PFSK-1 (cell line): ENCODE measurements around the gene ARR3. TPM values are rescaled to one million over a fixed set of nuclear protein-coding genes. Genes with fewer than 3 reads are reported as not detected.

Source experiments
- FOXP2 ChIP-seq: optimal IDR thresholded peaks from 2 replicates; pipeline ENCODE3; 2011; ENCODE audit warnings: borderline replicate concordance, control low read depth, inconsistent platforms; ENCODE audit not compliant: insufficient read depth; ENCODE audit errors: extremely low read length, extremely low read depth
- POLR2AphosphoS5 ChIP-seq: IDR thresholded peaks from 2 replicates; pipeline ENCODE4 v1.6.1; 2012; ENCODE audit warnings: low read depth, mild to moderate bottlenecking, control low read depth, low read length, moderate library complexity
- SIN3A ChIP-seq: IDR thresholded peaks from 2 replicates; pipeline ENCODE4 v1.6.1; 2012; ENCODE audit warnings: mild to moderate bottlenecking, low read length, moderate library complexity, borderline replicate concordance; ENCODE audit not compliant: insufficient read depth
- TAF1 ChIP-seq: IDR thresholded peaks from 2 replicates; pipeline ENCODE4 v1.6.1; 2012; ENCODE audit warnings: low read length, control low read depth, borderline replicate concordance; ENCODE audit not compliant: insufficient read depth
- polyA plus RNA-seq: library from polyadenylated mRNA; unstranded; fragments of >200 nt; gene quantifications from one replicate; pipeline ENCODE4 v1.2.1, GENCODE V29; 2012; ENCODE audit warnings: low read depth, missing spikeins; ENCODE audit not compliant: insufficient read length
- TF ChIP-seq, protein P1 (sequence below), 2 experiments: IDR thresholded peaks; 2 replicates each; pipeline versions ENCODE4 v1.6.1 to v1.8.0; 2011 to 2012; ENCODE audit warnings: low read depth in 2 of 2, low read length in 2 of 2, control low read depth in 1 of 2, inconsistent platforms in 1 of 2, mild to moderate bottlenecking in 1 of 2, moderate library complexity in 1 of 2; ENCODE audit not compliant: insufficient read depth in 1 of 2

Gene ARR3
- not detected for polyA plus RNA-seq

GRCh38 chrX:70268034-70268433, at the start of gene ARR3:
TSS of gene ARR3 (plus strand) at chrX:70268334. CDS start at chrX:70269386, 1,052 bp downstream.
- TF ChIP-seq, protein P1, sequence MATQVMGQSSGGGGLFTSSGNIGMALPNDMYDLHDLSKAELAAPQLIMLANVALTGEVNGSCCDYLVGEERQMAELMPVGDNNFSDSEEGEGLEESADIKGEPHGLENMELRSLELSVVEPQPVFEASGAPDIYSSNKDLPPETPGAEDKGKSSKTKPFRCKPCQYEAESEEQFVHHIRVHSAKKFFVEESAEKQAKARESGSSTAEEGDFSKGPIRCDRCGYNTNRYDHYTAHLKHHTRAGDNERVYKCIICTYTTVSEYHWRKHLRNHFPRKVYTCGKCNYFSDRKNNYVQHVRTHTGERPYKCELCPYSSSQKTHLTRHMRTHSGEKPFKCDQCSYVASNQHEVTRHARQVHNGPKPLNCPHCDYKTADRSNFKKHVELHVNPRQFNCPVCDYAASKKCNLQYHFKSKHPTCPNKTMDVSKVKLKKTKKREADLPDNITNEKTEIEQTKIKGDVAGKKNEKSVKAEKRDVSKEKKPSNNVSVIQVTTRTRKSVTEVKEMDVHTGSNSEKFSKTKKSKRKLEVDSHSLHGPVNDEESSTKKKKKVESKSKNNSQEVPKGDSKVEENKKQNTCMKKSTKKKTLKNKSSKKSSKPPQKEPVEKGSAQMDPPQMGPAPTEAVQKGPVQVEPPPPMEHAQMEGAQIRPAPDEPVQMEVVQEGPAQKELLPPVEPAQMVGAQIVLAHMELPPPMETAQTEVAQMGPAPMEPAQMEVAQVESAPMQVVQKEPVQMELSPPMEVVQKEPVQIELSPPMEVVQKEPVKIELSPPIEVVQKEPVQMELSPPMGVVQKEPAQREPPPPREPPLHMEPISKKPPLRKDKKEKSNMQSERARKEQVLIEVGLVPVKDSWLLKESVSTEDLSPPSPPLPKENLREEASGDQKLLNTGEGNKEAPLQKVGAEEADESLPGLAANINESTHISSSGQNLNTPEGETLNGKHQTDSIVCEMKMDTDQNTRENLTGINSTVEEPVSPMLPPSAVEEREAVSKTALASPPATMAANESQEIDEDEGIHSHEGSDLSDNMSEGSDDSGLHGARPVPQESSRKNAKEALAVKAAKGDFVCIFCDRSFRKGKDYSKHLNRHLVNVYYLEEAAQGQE (IDR thresholded peaks at IDR 0.05; ENCODE audit: insufficient read depth in 1 of 2, low read depth in 2 of 2, low read length in 2 of 2): no peak

DNA sequence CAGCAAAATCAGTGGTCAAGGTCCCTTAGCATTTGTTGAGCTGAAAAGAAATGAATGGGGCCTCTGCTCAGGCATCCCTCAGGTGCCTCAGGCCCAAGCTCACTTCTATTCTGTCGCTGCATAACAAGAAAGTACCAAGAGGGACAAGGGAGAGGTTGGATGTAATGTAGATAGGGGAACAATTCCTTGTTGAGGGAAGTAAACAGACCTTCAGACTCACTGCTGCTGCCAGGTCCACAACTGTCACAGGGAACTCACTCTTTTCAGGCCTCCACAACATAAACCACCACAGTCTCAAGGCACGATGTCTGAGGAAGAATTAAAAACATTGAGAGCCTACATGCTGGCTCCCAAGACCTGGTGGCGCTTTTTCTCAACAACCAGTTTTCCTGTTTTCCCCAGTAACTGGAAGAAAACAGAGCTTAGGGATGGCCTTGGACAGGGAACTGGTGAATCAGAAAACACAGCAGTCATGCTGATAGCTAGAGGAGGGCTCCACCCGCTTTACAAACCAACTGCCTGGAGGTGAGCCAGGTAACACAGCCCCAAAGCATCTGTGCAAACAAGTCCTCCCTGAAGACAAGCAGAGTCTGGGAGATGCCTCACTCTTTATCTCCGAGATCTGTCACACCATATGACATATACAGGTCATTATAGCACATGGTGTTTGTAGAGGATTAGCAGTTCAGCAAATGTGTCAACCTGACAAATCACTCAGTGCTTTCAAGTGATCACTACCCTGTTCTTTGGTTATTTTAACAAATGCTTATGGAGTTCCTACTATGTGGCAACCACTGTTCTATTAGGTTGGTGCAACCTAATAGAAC, 48.0 kb upstream of the ARR3 start:
- no peak for TF ChIP-seq TAF1
- no peak for TF ChIP-seq POLR2AphosphoS5
- no peak for TF ChIP-seq SIN3A
- TF ChIP-seq, protein P1 (IDR thresholded peaks at IDR 0.05; ENCODE audit: insufficient read depth in 1 of 2, low read depth in 2 of 2, low read length in 2 of 2): no peak
- no peak for TF ChIP-seq FOXP2

- TF ChIP-seq, protein P1 (IDR thresholded peaks at IDR 0.05; ENCODE audit: insufficient read depth in 1 of 2, low read depth in 2 of 2, low read length in 2 of 2): no peak
- TF ChIP-seq SIN3A: no peak
- TF ChIP-seq POLR2AphosphoS5: no peak
- no peak for TF ChIP-seq FOXP2
- TF ChIP-seq TAF1: no peak
Measured at GRCh38 chrX:70226048-70226447, 42.1 kb upstream of the ARR3 start.

- TF ChIP-seq, protein P1 (IDR thresholded peaks at IDR 0.05; ENCODE audit: insufficient read depth in 1 of 2, low read depth in 2 of 2, low read length in 2 of 2): no peak
- TF ChIP-seq SIN3A (no peak), TAF1 (no peak), FOXP2 (no peak), POLR2AphosphoS5 (no peak)
Measured at GRCh38 chrX:70226687-70227086, 41.4 kb upstream of the ARR3 start.

GRCh38 chrX:70231666-70232065, 36.5 kb upstream of the ARR3 start:
- TF ChIP-seq SIN3A: no peak
- no peak for TF ChIP-seq FOXP2
- no peak for TF ChIP-seq POLR2AphosphoS5
- TF ChIP-seq TAF1: no peak
- TF ChIP-seq, protein P1 (IDR thresholded peaks at IDR 0.05; ENCODE audit: insufficient read depth in 1 of 2, low read depth in 2 of 2, low read length in 2 of 2): no peak
